HL-60 (cell line): ENCODE data around the gene ANGPTL8.

ENCODE experiments used
- DNase-seq, 2 experiments: peaks; one replicate each; pipeline ENCODE4 v3.0.0-alpha.2; 2010 to 2020; ENCODE audit warnings: low read depth in 1 of 2, low spot score in 1 of 2
- H3K27ac ChIP-seq: fragments of 250-450 bp; sonication (Bioruptor Pico); replicated peaks from 2 replicates; pipeline ENCODE4 v1.5.1; 2020; ENCODE audit warnings: mild to moderate bottlenecking, moderate library complexity
- H3K27me3 ChIP-seq: fragments of 250-450 bp; sonication (Bioruptor Pico); 2 replicates; pipeline ENCODE4 v1.5.1; 2021; ENCODE audit warnings: mild to moderate bottlenecking, moderate library complexity; ENCODE audit not compliant: insufficient read depth, poor library complexity, severe bottlenecking
- H3K4me3 ChIP-seq: replicated peaks from 2 replicates; pipeline ENCODE4 v1.5.1; 2011; ENCODE audit warnings: mild to moderate bottlenecking, control low read depth, low read length; ENCODE audit not compliant: insufficient read depth
- CTCF ChIP-seq: IDR thresholded peaks from one replicate; pipeline ENCODE4 v1.5.1; 2011; ENCODE audit warnings: low read length, control low read depth, inconsistent platforms; ENCODE audit not compliant: insufficient read depth
- GABPA ChIP-seq: IDR thresholded peaks from 2 replicates; pipeline ENCODE4 v1.6.1; 2012; ENCODE audit warnings: low read depth
- POLR2AphosphoS5 ChIP-seq: IDR thresholded peaks from 2 replicates; pipeline ENCODE4 v1.6.1; 2012; ENCODE audit warnings: low read depth
- REST ChIP-seq: IDR thresholded peaks from 2 replicates; pipeline ENCODE4 v1.6.1; 2012; ENCODE audit warnings: low read depth; ENCODE audit not compliant: insufficient replicate concordance
- SPI1 ChIP-seq: IDR thresholded peaks from 2 replicates; pipeline ENCODE4 v1.6.1; 2012; ENCODE audit warnings: low read depth, mild to moderate bottlenecking, borderline replicate concordance

ANGPTL8 gene

GRCh38 chr19:11225815-11226214 lies 13.6 kb upstream of the ANGPTL8 start:
- Histone ChIP-seq H3K4me3 (no peak overlapping the region), H3K27me3 (no peaks in the 10 kb centered on the region), H3K27ac (no peak overlapping the region)
- DNase-seq = no peak
- no peak for TF ChIP-seq CTCF
- no peak for TF ChIP-seq SPI1
- no peak for TF ChIP-seq GABPA
- no peak for TF ChIP-seq REST
- no peak for TF ChIP-seq POLR2AphosphoS5

GRCh38 chr19:11226716-11227166 lies 12.7 kb upstream of the ANGPTL8 start:
- Histone ChIP-seq H3K27me3 (no peaks in the 10 kb centered on the region), H3K27ac (no peak overlapping the region), H3K4me3 (no peak overlapping the region)
- TF ChIP-seq GABPA = no peak
- TF ChIP-seq REST = no peak
- no peak for TF ChIP-seq SPI1
- no peak for TF ChIP-seq POLR2AphosphoS5
- no peak for TF ChIP-seq CTCF
- no peak for DNase-seq

- no peak for DNase-seq
- Histone ChIP-seq H3K4me3 (no peak overlapping the region), H3K27ac (no peak overlapping the region), H3K27me3 (no peaks in the 10 kb centered on the region)
- no peak for TF ChIP-seq REST
- no peak for TF ChIP-seq SPI1
- TF ChIP-seq CTCF = no peak
- TF ChIP-seq POLR2AphosphoS5 = no peak
- TF ChIP-seq GABPA = no peak
Observed at GRCh38 chr19:11227195-11227886, 12.1 kb upstream of the ANGPTL8 start.
